GM06990 (cell line): ENCODE results near the gene PFAS.

Experiments used
- DNase-seq: peaks from one replicate; pipeline ENCODE4 v3.0.0-alpha.2; 2011; ENCODE audit not compliant: insufficient read length; ENCODE audit errors: extremely low read depth
- H3K27me3 ChIP-seq: replicated peaks from 2 replicates; pipeline ENCODE4 v1.6.0; 2011; ENCODE audit warnings: low read length; ENCODE audit not compliant: control insufficient read depth, insufficient read depth
- H3K36me3 ChIP-seq: 2 replicates; pipeline ENCODE4 v1.5.1; 2011; ENCODE audit warnings: low read length; ENCODE audit not compliant: control insufficient read depth, insufficient read depth
- H3K4me3 ChIP-seq: replicated peaks from 2 replicates; pipeline ENCODE4 v1.5.1; 2011; ENCODE audit warnings: low read depth, mild to moderate bottlenecking, control low read depth, low read length
- TF ChIP-seq, protein P1 (sequence below): IDR thresholded peaks from 2 replicates; pipeline ENCODE4 v1.5.1; 2011; ENCODE audit warnings: low read length, control low read depth, mild to moderate bottlenecking, inconsistent platforms; ENCODE audit not compliant: insufficient read depth, poor library complexity, severe bottlenecking

The PFAS gene

DNA sequence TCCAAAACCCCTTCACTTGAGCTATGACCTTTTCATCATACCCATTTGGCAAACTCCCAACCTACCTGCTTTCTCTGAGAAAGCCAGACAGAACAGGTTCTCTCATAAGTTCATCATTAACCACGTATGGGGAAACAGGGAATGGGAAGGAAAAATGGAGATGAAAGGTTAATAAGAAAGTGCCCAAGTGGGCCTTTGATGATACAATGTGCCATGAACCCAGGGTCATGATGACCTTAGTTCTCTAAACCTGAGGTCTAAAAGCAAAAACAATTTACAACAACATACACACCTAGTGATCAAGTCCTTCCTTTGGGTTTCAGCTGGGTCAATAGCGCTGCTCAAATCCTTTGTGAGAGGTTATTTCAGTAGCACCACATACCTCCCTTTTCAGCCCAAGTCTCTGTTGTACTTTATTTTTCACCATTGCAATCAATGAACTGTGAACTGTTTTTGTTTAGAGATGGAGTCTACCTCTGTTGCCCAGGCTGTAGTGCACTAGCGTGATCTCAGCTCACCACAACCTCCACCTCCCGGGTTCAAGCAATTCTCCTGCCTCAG, 24.9 kb downstream of the PFAS start:
- DNase-seq, result no peak
- H3K4me3 ChIP-seq, result no peak overlapping the region
- TF ChIP-seq, protein P1, sequence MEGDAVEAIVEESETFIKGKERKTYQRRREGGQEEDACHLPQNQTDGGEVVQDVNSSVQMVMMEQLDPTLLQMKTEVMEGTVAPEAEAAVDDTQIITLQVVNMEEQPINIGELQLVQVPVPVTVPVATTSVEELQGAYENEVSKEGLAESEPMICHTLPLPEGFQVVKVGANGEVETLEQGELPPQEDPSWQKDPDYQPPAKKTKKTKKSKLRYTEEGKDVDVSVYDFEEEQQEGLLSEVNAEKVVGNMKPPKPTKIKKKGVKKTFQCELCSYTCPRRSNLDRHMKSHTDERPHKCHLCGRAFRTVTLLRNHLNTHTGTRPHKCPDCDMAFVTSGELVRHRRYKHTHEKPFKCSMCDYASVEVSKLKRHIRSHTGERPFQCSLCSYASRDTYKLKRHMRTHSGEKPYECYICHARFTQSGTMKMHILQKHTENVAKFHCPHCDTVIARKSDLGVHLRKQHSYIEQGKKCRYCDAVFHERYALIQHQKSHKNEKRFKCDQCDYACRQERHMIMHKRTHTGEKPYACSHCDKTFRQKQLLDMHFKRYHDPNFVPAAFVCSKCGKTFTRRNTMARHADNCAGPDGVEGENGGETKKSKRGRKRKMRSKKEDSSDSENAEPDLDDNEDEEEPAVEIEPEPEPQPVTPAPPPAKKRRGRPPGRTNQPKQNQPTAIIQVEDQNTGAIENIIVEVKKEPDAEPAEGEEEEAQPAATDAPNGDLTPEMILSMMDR, result no peak
- peaks cover 3% of the 10 kb centered on the region for H3K36me3 ChIP-seq
- H3K27me3 ChIP-seq, result no peaks in the 10 kb centered on the region; the same call in 1 of the 2 replicates

DNA sequence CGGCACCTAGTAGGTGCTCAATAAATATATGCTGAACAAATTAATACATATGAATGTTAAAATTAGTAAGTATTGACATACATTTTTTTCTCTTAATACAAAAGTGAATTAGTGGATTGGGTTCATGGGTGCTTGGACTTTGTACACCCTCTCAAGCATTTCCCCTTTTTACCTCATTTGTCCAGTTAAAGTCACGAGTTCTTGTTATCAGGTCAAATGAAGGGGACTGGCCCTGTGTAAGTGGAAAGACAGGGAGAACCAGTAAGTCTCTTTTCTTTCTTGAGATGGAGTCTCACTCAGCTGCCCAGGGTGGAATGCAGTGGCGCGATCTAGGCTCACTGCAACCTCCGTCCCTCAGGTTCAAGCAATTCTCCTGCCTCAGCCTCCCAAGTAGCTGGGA, 25.7 kb downstream of the PFAS start:
- H3K27me3 ChIP-seq, result no peaks in the 10 kb centered on the region; the same call in 1 of the 2 replicates
- no peak overlapping the region for H3K4me3 ChIP-seq
- no peaks in the 10 kb centered on the region for H3K36me3 ChIP-seq
- DNase-seq, result no peak
- TF ChIP-seq, protein P1, result no peak

DNA sequence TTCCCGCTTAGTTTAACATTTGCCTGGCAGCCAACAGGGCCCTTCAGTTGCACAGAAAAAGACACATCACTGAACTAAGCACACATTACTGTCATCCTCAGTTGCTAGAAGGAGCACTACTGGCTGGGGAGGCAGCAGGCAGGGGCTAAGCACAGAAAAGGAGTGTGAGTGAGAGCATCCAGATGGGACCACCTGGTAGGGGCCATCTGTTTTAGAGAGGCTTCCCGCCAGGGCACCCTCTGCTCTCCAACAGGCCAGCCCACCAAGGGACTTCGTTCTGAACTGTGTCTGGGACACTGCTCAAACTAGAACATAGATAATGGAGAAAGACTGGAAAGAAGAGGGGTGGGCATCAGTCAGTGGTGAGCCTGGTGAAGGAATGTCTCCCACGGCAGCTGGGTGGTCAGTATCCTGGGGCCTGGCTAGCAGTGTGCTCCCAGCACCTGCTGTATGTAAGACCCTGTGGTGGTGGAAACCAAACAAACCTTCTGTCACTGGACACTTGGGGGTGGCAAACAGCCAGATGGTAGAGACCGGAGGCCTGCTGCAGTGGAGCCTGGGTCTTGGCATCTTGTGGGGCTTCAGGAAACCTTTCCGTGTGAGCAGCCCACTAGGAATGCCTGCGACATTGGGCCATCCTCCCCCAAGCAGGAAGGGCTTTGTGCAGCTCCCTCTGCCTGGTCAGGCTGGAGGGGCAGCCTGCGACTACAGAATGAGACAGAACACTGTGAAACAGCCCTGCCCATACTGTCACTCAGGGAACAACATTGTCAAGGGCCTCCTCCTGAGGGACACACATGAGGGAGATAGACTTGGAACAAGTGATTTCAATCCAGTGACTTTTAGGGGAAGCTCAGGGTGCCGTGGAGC, 26.6 kb downstream of the PFAS start:
- no peaks in the 10 kb centered on the region for H3K36me3 ChIP-seq
- no peak for DNase-seq
- H3K27me3 ChIP-seq, result no peaks in the 10 kb centered on the region; the same call in 1 of the 2 replicates
- H3K4me3 ChIP-seq, result no peak overlapping the region
- TF ChIP-seq, protein P1, result no peak

DNA sequence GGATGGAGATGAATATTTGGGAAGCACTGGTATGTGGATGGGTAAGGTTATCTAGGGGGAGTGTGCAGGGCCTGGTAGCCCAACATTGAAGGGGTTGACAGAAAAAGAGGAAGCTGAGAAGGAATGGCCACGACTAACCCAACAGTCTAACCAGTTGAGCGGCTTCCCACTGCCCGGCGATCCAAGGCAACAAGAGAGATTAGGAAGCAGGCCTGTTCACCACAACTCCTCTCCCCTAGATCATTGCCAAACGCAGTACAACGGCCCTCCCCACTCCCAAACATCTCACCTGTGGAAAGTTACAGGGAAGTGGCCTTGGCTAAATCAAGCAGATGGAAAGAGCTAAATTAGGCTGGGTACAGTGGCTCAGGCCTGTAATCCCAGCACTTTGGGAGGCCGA, 28.2 kb downstream of the PFAS start:
- H3K27me3 ChIP-seq, result no peaks in the 10 kb centered on the region; the same call in 1 of the 2 replicates
- no peak overlapping the region for H3K4me3 ChIP-seq
- DNase-seq, result no peak
- TF ChIP-seq, protein P1, result no peak
- H3K36me3 ChIP-seq, result no peaks in the 10 kb centered on the region

DNA sequence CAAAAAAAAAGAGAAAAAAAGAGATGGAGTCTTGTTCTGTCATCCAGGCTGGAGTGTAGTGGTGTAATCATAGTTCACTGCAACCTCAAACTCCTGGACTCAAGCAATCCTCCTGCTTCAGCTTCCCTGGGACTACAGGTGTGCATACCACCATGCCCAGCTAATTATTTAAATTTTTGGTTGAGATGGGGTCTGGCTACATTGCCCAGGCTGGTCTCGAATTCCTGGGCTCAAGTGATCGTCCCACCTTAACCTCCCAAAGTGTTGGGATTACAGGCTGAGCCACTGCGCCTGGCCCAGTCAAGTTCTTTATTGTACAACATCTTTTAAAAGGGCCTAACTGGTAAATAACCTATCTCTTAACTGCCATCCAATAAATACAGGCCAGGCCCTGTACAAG, 33.3 kb downstream of the PFAS start:
- TF ChIP-seq, protein P1, result no peak
- Histone ChIP-seq H3K27me3 (no peaks in the 10 kb centered on the region), H3K4me3 (no peak overlapping the region), H3K36me3 (no peaks in the 10 kb centered on the region)
- no peak for DNase-seq
